ENCODE results near the gene RP2. TPM values are rescaled to one million over a fixed set of nuclear protein-coding genes. Genes with fewer than 3 reads are reported as not detected.

Gene RP2
- total RNA-seq, 1 experiment from 2014 or later = 15.0 TPM

DNA sequence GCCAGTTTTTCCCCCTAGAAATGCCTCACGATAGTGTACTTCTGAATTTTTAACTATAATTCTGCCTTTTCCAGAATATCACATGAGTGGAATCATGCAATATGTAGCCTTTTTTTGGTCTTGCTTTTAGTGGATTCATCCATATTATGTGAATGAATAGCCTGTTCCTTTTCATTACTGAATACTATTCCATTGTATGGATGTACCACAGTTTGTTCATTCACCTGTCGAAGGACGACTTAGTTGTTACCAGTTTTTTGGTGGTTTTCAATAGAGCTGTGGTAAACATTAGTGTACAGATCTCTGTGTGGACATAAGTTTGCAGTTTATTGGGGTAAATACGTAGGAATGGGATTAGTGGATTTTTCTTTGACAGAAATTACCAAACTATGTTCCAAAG is 83.4 kb downstream of the RP2 start:
- DNase-seq = no peak
- Histone ChIP-seq H3K4me3 (no peak overlapping the region), H3K9me3 (replicated peaks) (no peaks in the 10 kb centered on the region), H3K27me3 (no peaks in the 10 kb centered on the region), H3K4me1 (no peaks in the 10 kb centered on the region), H3K36me3 (no peaks in the 10 kb centered on the region), H3K27ac (no peak overlapping the region)

GRCh38 chrX:46922611-46923010 is 85.8 kb downstream of the RP2 start:
- H3K4me3 ChIP-seq = no peak overlapping the region
- no peak overlapping the region for H3K27ac ChIP-seq
- no peaks in the 10 kb centered on the region for H3K27me3 ChIP-seq
- no peaks in the 10 kb centered on the region for H3K36me3 ChIP-seq
- no peaks in the 10 kb centered on the region for H3K4me1 ChIP-seq
- no peaks in the 10 kb centered on the region for H3K9me3 ChIP-seq (replicated peaks)
- no peak for DNase-seq

GRCh38 chrX:46927718-46928117 is 90.9 kb downstream of the RP2 start:
- H3K9me3 ChIP-seq (replicated peaks) = no peaks in the 10 kb centered on the region
- no peaks in the 10 kb centered on the region for H3K4me1 ChIP-seq
- no peak for DNase-seq
- H3K36me3 ChIP-seq = no peaks in the 10 kb centered on the region
- no peak overlapping the region for H3K27ac ChIP-seq
- H3K4me3 ChIP-seq = no peak overlapping the region
- H3K27me3 ChIP-seq = no peaks in the 10 kb centered on the region

GRCh38 chrX:46929439-46930261 is 92.8 kb downstream of the RP2 start:
- Histone ChIP-seq H3K4me3 (no peak overlapping the region), H3K27ac (no peak overlapping the region), H3K27me3 (no peaks in the 10 kb centered on the region), H3K36me3 (no peaks in the 10 kb centered on the region), H3K9me3 (replicated peaks) (no peaks in the 10 kb centered on the region), H3K4me1 (no peaks in the 10 kb centered on the region)
- no peak for DNase-seq

Other genes starting within 250 kb of the RP2 start
- gene SLC9A7, start 77.9 kb upstream of the RP2 start, total RNA-seq (2014; rRNA removed; shearing (Covaris generic)) = 1.9 and 2.2 TPM in 2 replicates
- 4.5 and 5.5 TPM in 2 replicates for gene JADE3, start 75.4 kb downstream of the RP2 start, total RNA-seq (2014; rRNA removed; shearing (Covaris generic))
- not detected in 2 replicates for gene RGN, start 241.4 kb downstream of the RP2 start, total RNA-seq (2014; rRNA removed; shearing (Covaris generic))

All from SJCRH30 (cell line).